ENCODE measurements around the gene SSC5D.

SSC5D gene

GRCh38 chr19:55473225-55474012 lies 14.8 kb upstream of the SSC5D start:
- ATAC-seq, result no peak
- no peak for DNase-seq

- ATAC-seq (no peak), DNase-seq (no peak)
Measured at GRCh38 chr19:55474269-55475265, 13.7 kb upstream of the SSC5D start.

DNA sequence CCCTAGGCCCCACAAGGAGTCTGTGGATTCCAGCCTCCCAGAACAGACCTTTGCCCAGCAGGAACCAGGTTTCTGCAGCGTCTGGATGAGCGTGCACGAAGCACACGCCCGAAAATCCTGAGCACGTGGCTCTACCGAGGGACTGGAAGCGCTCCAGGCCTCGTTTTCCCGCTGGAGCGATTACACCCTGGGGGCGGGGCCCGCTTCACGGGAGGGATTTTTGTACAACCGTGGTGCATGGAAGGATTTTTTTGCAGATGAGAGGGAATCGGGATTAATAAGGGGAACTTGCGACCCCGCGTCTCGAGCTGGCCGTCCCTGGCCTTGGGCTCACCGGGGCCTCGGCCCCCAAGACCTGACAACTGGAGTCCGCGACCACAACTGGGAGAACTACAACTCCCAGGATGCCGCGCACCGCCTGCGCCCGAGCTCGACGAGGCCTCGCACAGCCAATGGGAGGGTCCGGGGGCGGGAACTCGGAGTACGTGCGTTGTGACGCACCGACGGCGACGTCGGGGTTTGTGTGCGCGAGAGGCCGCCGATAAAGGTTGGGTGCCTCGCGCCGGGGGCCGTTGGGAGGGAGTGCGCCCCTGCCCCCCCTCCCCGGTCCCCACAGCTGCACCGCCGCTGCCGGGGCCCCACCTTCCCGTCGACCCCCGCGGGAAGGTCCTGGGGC lies 12.0 kb upstream of the SSC5D start, which contains the start of gene ZNF628:
ZNF628 (plus strand) TSS at position 518 of the 676 bp plus-strand sequence. CDS start 3,294 bp downstream, outside the sequence.
- peak; percentile 93 for ATAC-seq

GRCh38 chr19:55477905-55478304 lies 10.3 kb upstream of the SSC5D start:
- ATAC-seq, result no peak
- no peak for DNase-seq

More for the DNA sequence above, 12.0 kb upstream of the SSC5D start, which contains the start of gene ZNF628:
- peak; percentile 99 for DNase-seq

GRCh38 chr19:55478364-55478763 lies 9.9 kb upstream of the SSC5D start:
- no peak for DNase-seq
- no peak for ATAC-seq

GRCh38 chr19:55479045-55479444 lies 9.2 kb upstream of the SSC5D start:
- ATAC-seq (no peak), DNase-seq (no peak)

GRCh38 chr19:55479451-55480230 lies 8.6 kb upstream of the SSC5D start:
- DNase-seq (no peak), ATAC-seq (no peak)

DNA sequence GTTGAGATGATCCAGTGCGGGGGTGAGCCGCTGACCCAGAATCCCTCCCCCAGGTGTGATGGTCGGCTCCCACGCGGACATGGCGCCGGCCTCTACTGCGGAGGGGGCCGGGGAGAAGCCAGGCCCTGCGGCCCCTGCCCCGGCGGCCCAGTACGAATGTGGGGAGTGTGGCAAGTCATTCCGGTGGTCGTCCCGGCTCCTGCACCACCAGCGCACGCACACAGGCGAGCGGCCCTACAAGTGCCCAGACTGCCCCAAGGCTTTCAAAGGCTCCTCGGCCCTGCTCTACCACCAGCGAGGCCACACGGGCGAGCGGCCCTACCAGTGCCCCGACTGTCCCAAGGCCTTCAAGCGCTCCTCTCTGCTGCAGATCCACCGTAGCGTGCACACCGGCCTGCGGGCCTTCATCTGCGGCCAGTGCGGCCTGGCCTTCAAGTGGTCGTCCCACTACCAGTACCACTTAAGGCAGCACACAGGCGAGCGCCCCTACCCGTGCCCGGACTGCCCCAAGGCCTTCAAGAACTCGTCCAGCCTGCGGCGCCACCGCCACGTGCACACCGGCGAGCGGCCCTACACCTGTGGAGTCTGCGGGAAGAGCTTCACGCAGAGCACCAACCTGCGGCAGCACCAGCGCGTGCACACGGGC lies 7.0 kb upstream of the SSC5D start:
- no peak for DNase-seq
- ATAC-seq, result no peak

DNA sequence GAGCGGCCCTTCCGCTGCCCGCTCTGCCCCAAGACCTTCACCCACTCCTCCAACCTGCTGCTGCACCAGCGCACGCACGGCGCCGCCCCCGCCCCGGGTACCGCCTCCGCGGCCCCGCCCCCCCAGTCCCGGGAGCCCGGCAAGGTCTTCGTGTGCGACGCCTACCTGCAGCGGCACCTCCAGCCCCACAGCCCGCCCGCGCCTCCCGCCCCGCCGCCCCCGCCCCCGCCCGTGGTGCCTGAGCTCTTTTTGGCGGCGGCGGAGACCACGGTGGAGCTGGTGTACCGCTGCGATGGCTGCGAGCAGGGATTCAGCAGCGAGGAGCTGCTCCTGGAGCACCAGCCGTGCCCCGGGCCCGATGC lies 6.5 kb upstream of the SSC5D start:
- DNase-seq (no peak), ATAC-seq (no peak)

DNA sequence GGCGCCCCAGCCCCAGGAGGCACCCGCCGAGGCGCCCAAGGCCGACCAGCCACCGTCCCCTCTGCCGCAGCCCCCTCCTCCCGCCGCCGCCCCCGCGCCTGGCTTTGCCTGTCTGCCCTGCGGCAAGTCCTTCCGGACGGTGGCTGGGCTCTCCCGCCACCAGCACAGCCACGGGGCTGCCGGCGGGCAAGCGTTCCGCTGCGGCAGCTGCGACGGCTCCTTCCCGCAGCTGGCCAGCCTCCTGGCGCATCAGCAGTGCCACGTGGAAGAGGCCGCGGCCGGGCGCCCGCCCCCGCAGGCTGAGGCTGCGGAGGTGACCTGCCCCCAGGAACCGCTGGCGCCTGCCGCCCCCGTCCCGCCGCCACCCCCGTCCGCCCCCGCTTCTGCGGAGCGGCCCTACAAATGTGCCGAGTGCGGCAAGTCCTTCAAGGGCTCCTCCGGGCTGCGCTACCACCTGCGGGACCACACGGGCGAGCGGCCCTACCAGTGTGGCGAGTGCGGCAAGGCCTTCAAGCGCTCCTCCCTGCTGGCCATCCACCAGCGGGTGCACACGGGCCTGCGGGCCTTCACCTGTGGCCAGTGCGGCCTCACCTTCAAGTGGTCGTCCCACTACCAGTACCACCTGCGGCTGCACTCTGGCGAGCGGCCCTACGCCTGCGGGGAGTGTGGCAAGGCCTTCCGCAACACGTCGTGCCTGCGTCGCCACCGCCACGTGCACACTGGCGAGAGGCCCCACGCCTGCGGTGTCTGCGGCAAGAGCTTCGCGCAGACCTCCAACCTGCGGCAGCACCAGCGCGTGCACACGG lies 5.9 kb upstream of the SSC5D start:
- DNase-seq, result no peak
- ATAC-seq, result no peak

- no peak for DNase-seq
- no peak for ATAC-seq
Measured at GRCh38 chr19:55482967-55483705, 5.1 kb upstream of the SSC5D start.

GRCh38 chr19:55483706-55484592 lies 4.3 kb upstream of the SSC5D start:
- no peak for DNase-seq
- ATAC-seq, result no peak

GRCh38 chr19:55484593-55485438 lies 3.4 kb upstream of the SSC5D start, which contains the start of gene NAT14:
Gene NAT14 (plus strand): TSS chr19:55485188. CDS start chr19:55485709, 521 bp downstream.
- DNase-seq, result peak; percentile 80
- ATAC-seq, result peak; percentile 74

- ATAC-seq (no peak), DNase-seq (no peak)
Measured at GRCh38 chr19:55485439-55486011, 2.7 kb upstream of the SSC5D start.

DNA sequence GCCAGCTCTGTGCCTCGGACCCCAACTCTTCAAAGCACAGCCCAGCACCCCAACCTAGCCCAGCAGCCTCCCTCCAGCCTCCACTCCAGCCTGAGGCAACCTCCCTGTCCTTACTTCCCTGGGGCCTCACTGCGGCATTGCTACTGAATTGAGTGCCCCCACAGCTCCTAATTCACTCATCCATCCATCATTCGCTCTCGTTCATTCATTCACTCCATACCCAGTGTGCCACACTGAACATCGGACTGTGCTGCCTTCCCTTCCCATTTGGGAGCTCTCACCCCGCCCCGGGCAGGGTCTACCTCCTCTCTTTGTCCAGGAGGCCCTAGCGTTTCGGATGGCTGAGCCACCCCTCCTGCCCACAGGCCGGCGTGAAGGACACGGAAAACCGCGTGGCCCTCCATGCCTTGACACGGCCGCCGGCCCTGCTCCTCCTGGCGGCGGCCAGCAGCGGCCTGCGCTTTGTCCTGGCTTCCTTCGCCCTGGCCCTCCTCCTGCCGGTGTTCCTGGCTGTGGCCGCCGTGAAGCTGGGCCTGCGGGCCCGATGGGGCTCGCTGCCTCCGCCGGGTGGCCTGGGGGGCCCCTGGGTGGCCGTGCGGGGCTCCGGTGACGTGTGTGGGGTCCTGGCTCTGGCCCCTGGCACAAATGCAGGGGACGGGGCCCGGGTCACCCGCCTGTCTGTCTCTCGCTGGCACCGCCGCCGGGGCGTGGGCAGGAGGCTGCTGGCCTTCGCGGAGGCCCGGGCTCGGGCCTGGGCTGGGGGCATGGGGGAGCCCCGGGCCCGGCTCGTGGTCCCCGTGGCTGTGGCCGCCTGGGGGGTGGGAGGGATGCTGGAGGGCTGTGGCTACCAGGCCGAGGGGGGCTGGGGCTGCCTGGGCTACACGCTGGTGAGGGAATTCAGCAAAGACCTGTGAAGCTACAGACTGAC lies 1.9 kb upstream of the SSC5D start:
- ATAC-seq (no peak), DNase-seq (no peak)
